DOHH2 (cell line): Measurements from ENCODE around the gene ADAMTS16.

ENCODE experiments used
- EZH2phosphoT487 ChIP-seq: fragments of 200-600 bp; sonication (generic); IDR thresholded peaks from 2 replicates; pipeline ENCODE4 v1.6.1; 2017; ENCODE audit warnings: borderline replicate concordance, mild to moderate bottlenecking, antibody characterized with exemption, low read length, moderate library complexity, mixed read lengths
- TF ChIP-seq, protein P1 (sequence below): fragments of 200-600 bp; sonication (generic); IDR thresholded peaks from one replicate; pipeline ENCODE4 v1.5.1; 2014; ENCODE audit warnings: antibody characterized with exemption, mild to moderate bottlenecking, low read depth, low read length; ENCODE audit not compliant: poor library complexity, severe bottlenecking

DNA sequence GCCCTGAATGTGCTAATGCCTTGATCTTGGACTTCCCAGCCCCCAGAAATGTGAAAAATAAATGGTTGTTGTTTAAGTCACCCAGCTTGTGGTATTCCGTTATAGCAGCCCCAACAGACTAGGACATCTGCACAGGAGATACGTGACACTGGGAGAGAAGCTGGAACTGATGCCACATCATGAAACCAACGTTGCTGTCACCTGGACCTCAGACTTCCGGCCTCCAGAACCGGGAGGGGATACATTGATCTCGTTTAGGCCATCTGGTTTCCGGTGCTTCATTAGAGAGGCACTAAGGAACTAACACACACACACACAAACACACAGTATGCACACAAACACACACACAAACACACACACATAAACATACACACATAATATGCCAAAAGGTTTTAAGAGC, 207.3 kb downstream of the ADAMTS16 start:
- TF ChIP-seq, protein P1, sequence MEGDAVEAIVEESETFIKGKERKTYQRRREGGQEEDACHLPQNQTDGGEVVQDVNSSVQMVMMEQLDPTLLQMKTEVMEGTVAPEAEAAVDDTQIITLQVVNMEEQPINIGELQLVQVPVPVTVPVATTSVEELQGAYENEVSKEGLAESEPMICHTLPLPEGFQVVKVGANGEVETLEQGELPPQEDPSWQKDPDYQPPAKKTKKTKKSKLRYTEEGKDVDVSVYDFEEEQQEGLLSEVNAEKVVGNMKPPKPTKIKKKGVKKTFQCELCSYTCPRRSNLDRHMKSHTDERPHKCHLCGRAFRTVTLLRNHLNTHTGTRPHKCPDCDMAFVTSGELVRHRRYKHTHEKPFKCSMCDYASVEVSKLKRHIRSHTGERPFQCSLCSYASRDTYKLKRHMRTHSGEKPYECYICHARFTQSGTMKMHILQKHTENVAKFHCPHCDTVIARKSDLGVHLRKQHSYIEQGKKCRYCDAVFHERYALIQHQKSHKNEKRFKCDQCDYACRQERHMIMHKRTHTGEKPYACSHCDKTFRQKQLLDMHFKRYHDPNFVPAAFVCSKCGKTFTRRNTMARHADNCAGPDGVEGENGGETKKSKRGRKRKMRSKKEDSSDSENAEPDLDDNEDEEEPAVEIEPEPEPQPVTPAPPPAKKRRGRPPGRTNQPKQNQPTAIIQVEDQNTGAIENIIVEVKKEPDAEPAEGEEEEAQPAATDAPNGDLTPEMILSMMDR: no peak
- TF ChIP-seq EZH2phosphoT487: no peak
